Parathyroid adenoma (tissue), 2 donors: ENCODE results near the gene DDX1.

ENCODE experiments used
- H2AFZ ChIP-seq: fragments of 300-600 bp; sonication (generic); one replicate; pipeline ENCODE4 v1.7.0; 2017; ENCODE audit warnings: antibody characterized with exemption, mild to moderate bottlenecking
- H3K27ac ChIP-seq: fragments of 300-600 bp; sonication (generic); one replicate; pipeline ENCODE4 v1.7.0; 2017
- H3K27me3 ChIP-seq: fragments of 300-600 bp; sonication (generic); one replicate; pipeline ENCODE4 v1.7.0; 2017; ENCODE audit warnings: low read length; ENCODE audit not compliant: control insufficient read depth, insufficient read depth
- H3K36me3 ChIP-seq: fragments of 300-600 bp; sonication (generic); one replicate; pipeline ENCODE4 v1.7.0; 2017; ENCODE audit warnings: low read length; ENCODE audit not compliant: control insufficient read depth, insufficient read depth
- H3K4me1 ChIP-seq: fragments of 300-600 bp; sonication (generic); one replicate; pipeline ENCODE4 v1.7.0; 2017; ENCODE audit warnings: control low read depth
- H3K4me2 ChIP-seq: fragments of 300-600 bp; sonication (generic); one replicate; pipeline ENCODE4 v1.7.0; 2017; ENCODE audit warnings: low read length
- H3K4me3 ChIP-seq: fragments of 300-600 bp; sonication (generic); one replicate; pipeline ENCODE4 v1.7.0; 2017; ENCODE audit warnings: low read depth, low read length
- H3K79me2 ChIP-seq: fragments of 300-600 bp; sonication (generic); one replicate; pipeline ENCODE4 v1.7.0; 2017; ENCODE audit warnings: control low read depth
- H3K9ac ChIP-seq: fragments of 300-600 bp; sonication (generic); one replicate; pipeline ENCODE4 v1.7.0; 2017; ENCODE audit warnings: mild to moderate bottlenecking
- H3K9me3 ChIP-seq: fragments of 300-600 bp; sonication (generic); one replicate; pipeline ENCODE4 v1.7.0; 2017; ENCODE audit warnings: low read length; ENCODE audit not compliant: control insufficient read depth
- TF ChIP-seq, protein P1 (sequence below): fragments of 300-600 bp; sonication (generic); IDR thresholded peaks from one replicate; pipeline ENCODE4 v1.7.0; 2017; ENCODE audit warnings: antibody characterized with exemption, mild to moderate bottlenecking
- donor health status: primary hyperparathyroidism.

Gene DDX1

DNA sequence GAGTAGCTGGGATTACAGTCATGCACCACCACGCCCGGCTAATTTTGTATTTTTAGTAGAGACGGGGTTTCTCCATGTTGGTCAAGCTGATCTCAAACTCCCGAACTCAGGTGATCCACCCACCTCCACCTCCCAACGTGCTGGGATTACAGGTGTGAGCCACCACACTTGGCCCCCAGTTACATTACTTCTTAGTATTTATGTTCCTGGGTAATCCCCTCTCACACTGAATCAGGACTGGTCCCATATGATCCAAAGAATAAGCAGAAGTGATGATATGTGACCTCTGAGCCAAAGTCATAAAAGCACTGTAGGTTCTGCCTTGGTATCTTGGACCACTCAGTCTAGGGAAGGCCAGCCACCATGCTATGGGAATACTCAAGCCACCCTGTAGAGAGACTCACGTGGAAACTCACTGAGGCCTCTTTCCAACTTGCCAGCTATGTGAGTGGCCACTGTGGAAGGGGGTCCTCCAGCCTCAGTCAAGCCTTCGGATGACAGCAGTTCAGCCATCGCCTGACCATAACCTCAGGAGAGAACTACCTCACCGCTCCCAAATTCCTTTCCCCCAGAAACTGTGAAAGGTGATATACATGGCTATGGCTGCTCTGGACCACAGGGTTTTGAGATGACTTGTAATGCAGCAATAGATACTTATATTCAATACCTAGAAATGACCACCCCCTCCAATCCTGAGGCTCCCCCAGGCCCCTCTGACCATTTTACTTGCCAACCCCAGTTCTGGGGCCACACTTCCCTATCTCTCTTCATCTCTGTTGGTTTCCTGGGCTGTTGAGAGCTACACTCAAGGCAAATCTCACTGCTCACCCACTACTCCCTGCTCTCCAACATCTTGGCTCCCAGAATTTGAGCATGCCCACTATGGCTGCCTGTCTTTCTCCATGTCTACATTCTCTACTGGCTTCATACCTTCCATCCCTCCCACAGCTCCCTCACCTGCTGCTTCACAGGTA is 80.5 kb downstream of the DDX1 start:
- no peaks in the 10 kb centered on the region for H3K9me3 ChIP-seq
- H3K4me2 ChIP-seq: no peak overlapping the region
- H3K9ac ChIP-seq: no peak overlapping the region
- H3K27me3 ChIP-seq: no peaks in the 10 kb centered on the region
- H2AFZ ChIP-seq: no peak overlapping the region
- H3K4me3 ChIP-seq: no peak overlapping the region
- TF ChIP-seq, protein P1, sequence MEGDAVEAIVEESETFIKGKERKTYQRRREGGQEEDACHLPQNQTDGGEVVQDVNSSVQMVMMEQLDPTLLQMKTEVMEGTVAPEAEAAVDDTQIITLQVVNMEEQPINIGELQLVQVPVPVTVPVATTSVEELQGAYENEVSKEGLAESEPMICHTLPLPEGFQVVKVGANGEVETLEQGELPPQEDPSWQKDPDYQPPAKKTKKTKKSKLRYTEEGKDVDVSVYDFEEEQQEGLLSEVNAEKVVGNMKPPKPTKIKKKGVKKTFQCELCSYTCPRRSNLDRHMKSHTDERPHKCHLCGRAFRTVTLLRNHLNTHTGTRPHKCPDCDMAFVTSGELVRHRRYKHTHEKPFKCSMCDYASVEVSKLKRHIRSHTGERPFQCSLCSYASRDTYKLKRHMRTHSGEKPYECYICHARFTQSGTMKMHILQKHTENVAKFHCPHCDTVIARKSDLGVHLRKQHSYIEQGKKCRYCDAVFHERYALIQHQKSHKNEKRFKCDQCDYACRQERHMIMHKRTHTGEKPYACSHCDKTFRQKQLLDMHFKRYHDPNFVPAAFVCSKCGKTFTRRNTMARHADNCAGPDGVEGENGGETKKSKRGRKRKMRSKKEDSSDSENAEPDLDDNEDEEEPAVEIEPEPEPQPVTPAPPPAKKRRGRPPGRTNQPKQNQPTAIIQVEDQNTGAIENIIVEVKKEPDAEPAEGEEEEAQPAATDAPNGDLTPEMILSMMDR: no peak
- no peaks in the 10 kb centered on the region for H3K79me2 ChIP-seq
- no peaks in the 10 kb centered on the region for H3K36me3 ChIP-seq
- no peak overlapping the region for H3K27ac ChIP-seq
- H3K4me1 ChIP-seq: no peaks in the 10 kb centered on the region

DNA sequence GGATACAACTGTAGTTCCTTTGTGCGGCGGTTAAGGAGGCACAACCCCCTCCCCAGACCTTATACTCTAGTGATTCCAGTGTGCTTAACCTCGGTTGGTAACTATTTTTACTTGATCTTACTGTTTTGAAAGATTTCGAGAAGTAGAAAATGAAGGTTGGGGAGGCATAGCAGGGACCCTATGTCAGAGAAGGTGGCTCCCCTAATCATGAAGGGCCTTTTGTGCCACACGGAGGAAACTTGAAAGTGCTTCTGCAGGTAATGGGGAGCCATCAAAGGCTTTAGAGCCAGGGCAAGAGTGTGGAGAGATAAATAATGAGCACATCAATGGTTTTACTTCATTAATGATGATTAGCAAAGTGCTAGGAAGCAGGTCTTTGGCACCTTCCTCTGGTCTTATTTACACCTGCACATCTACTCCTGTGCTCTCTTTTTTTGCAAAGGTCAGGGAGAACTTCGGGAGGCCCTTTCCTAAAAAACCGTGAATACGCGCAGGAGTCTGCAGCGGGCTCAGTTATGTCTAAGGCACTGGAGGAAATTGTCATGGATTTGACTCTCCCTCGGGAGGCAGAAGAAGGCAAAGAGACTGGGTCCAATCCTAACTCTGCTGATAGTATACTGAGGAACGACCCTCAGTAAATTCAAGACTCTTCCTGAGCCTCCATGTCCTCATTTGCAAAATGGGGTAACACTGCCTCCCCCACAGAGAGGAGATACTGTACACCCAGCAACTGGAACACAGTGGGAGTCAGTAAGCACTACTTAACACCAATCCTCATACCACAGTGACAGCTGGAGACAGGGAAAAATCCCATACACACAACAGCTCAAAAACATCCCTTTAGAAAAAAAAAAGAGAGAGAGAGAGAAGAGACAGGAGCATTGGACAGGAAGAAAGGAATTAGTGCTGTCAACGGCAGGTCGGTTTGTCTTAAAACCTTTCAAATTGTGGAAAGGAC is 81.6 kb downstream of the DDX1 start:
- Histone ChIP-seq H3K9ac (no peak overlapping the region), H3K4me3 (no peak overlapping the region), H3K36me3 (no peaks in the 10 kb centered on the region), H3K9me3 (no peaks in the 10 kb centered on the region), H3K4me1 (no peaks in the 10 kb centered on the region), H3K4me2 (no peak overlapping the region), H3K27ac (no peak overlapping the region), H3K79me2 (no peaks in the 10 kb centered on the region), H2AFZ (no peak overlapping the region), H3K27me3 (no peaks in the 10 kb centered on the region)
- TF ChIP-seq, protein P1: no peak

DNA sequence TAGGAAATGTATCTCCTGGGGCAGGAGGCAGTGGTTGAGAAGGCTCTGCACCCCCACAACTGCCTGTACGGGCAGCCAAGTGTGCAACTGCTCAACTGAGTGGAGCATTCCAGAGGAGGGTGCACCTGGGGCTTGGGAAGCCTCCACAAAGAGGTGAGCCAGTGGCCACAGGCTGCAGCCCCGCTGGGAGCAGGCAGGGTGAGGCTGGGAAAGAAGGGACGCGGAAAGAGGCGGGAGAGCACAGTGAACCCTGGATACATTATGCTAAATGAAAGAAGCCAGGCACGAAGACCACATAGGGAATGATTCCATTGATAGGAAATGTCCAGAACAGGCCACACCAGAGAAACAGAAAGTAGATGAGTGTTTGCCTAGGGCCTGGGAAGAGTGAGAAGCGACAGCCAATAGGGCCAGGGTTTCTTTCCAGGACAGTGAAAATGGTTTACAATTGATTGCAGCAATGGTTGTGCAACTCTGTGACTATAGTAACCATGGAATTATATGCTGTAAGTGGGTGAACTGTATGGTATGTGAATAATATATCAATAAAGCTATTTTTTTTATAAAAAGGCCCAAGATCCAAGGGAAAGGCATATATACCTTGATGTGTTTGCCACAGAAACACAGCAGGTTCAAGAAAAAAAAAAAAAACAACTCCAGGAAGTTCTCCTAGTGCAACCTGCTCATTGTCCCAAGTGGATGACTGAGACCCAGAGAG is 82.4 kb downstream of the DDX1 start:
- no peak overlapping the region for H3K4me2 ChIP-seq
- H3K79me2 ChIP-seq: no peaks in the 10 kb centered on the region
- H3K27me3 ChIP-seq: no peaks in the 10 kb centered on the region
- no peaks in the 10 kb centered on the region for H3K4me1 ChIP-seq
- H2AFZ ChIP-seq: no peak overlapping the region
- TF ChIP-seq, protein P1: no peak
- H3K9me3 ChIP-seq: no peaks in the 10 kb centered on the region
- no peak overlapping the region for H3K4me3 ChIP-seq
- no peaks in the 10 kb centered on the region for H3K36me3 ChIP-seq
- H3K27ac ChIP-seq: no peak overlapping the region
- no peak overlapping the region for H3K9ac ChIP-seq

DNA sequence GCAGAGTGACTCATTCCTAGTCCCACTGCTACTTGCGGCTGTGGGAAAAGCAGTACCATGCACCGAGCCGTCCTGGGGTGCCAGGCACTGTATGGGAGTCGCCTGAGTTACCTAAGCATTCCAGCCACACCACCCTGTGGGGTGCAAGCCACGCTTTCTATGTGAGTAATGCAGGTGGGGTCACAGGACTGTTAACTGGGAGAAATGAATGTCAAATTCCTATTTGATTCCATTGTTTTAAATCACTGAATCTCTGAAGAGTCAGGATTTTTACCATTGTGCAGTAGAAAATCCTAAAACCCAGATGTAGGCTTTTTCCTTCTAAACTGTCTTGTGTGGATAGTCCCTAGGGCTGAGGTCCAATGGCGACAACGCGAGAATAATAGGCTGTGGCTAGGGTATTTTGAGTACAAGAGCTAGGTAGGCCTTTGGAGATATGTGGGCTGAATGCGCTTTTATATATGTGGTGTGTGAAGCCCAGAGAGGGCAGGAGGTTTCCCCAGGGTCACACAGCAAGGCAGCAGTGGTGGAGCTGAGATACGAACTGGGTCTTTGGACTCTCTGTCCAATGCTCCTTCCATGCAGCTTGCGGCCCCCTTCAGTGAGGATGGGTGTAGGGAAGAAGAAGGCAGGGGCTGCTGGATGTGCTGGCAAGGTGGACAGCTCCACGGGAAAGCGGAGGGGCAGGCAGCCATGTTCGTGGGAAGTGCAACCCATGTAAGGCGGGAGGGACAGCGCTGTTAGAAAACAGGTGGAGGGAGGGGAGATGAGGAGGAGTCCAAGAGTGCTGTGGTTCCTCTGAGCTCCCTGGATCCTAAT is 83.2 kb downstream of the DDX1 start:
- TF ChIP-seq, protein P1: no peak
- H3K4me2 ChIP-seq: no peak overlapping the region
- H3K27ac ChIP-seq: no peak overlapping the region
- no peak overlapping the region for H3K9ac ChIP-seq
- no peaks in the 10 kb centered on the region for H3K36me3 ChIP-seq
- no peaks in the 10 kb centered on the region for H3K4me1 ChIP-seq
- H2AFZ ChIP-seq: no peak overlapping the region
- no peaks in the 10 kb centered on the region for H3K9me3 ChIP-seq
- no peak overlapping the region for H3K4me3 ChIP-seq
- H3K27me3 ChIP-seq: no peaks in the 10 kb centered on the region
- no peaks in the 10 kb centered on the region for H3K79me2 ChIP-seq
